Mucosa of stomach (tissue), 1 donor: ENCODE measurements around the gene IRGQ.

Experiments
- H3K27me3 ChIP-seq: one replicate; pipeline ENCODE4 v1.7.0; 2013; ENCODE audit warnings: mild to moderate bottlenecking, low read length; ENCODE audit not compliant: control insufficient read depth, insufficient read depth
- H3K36me3 ChIP-seq: one replicate; pipeline ENCODE4 v1.7.0; 2013; ENCODE audit warnings: low read length; ENCODE audit not compliant: control insufficient read depth, insufficient read depth
- H3K4me1 ChIP-seq: one replicate; pipeline ENCODE4 v1.7.0; 2013; ENCODE audit warnings: mild to moderate bottlenecking, low read length; ENCODE audit not compliant: control insufficient read depth, insufficient read depth
- H3K4me3 ChIP-seq: one replicate; pipeline ENCODE4 v1.7.0; 2013; ENCODE audit warnings: low read length
- H3K9ac ChIP-seq: one replicate; pipeline ENCODE4 v1.7.0; 2013; ENCODE audit warnings: mild to moderate bottlenecking, low read length, moderate library complexity
- H3K9me3 ChIP-seq: one replicate; pipeline ENCODE4 v1.7.0; 2013; ENCODE audit warnings: mild to moderate bottlenecking, low read length, moderate library complexity; ENCODE audit not compliant: control insufficient read depth
- donor health status: Pancreatic carcinoma.

IRGQ gene

GRCh38 chr19:43622070-43622469, 26.1 kb upstream of the IRGQ start:
- H3K4me1 ChIP-seq = peaks cover 13% of the 10 kb centered on the region
- H3K9me3 ChIP-seq = no peaks in the 10 kb centered on the region
- H3K36me3 ChIP-seq = no peaks in the 10 kb centered on the region
- no peak overlapping the region for H3K9ac ChIP-seq
- H3K4me3 ChIP-seq = no peak overlapping the region
- no peaks in the 10 kb centered on the region for H3K27me3 ChIP-seq

- Histone ChIP-seq H3K4me3 (peak overlapping the region; percentile 56), H3K4me1 (peaks cover 13% of the 10 kb centered on the region), H3K9ac (peak overlapping the region; percentile 72), H3K9me3 (no peaks in the 10 kb centered on the region), H3K27me3 (no peaks in the 10 kb centered on the region), H3K36me3 (no peaks in the 10 kb centered on the region)
Measured at GRCh38 chr19:43620061-43621001, 24.4 kb upstream of the IRGQ start.

GRCh38 chr19:43619262-43620060, 23.5 kb upstream of the IRGQ start, which contains the start of gene ZNF428:
Gene ZNF428, minus strand, starts transcription at chr19:43619629. Its CDS starts 5,325 bp downstream, at chr19:43614304.
- H3K4me3 ChIP-seq = peak within 1 kb of the TSS; percentile 56
- H3K9me3 ChIP-seq = no peaks in the 10 kb centered on the region
- H3K27me3 ChIP-seq = no peaks in the 10 kb centered on the region
- H3K36me3 ChIP-seq = no peaks in the 10 kb centered on the region
- H3K9ac ChIP-seq = peak within 1 kb of the TSS; percentile 72
- peaks cover 13% of the 10 kb centered on the region for H3K4me1 ChIP-seq

- no peaks in the 10 kb centered on the region for H3K27me3 ChIP-seq
- H3K9ac ChIP-seq = peak overlapping the region; percentile 72
- no peaks in the 10 kb centered on the region for H3K9me3 ChIP-seq
- H3K4me3 ChIP-seq = peak overlapping the region; percentile 56
- H3K36me3 ChIP-seq = no peaks in the 10 kb centered on the region
- peaks cover 13% of the 10 kb centered on the region for H3K4me1 ChIP-seq
Measured at GRCh38 chr19:43618921-43619261, 23.0 kb upstream of the IRGQ start.

- H3K4me1 ChIP-seq = peaks cover 13% of the 10 kb centered on the region
- no peak overlapping the region for H3K4me3 ChIP-seq
- H3K36me3 ChIP-seq = no peaks in the 10 kb centered on the region
- no peaks in the 10 kb centered on the region for H3K9me3 ChIP-seq
- no peak overlapping the region for H3K9ac ChIP-seq
- H3K27me3 ChIP-seq = no peaks in the 10 kb centered on the region
Measured at GRCh38 chr19:43616954-43617353, 21.0 kb upstream of the IRGQ start.

GRCh38 chr19:43616306-43616705, 20.4 kb upstream of the IRGQ start:
- Histone ChIP-seq H3K9ac (no peak overlapping the region), H3K4me1 (peaks cover 13% of the 10 kb centered on the region), H3K36me3 (no peaks in the 10 kb centered on the region), H3K4me3 (no peak overlapping the region), H3K27me3 (no peaks in the 10 kb centered on the region), H3K9me3 (no peaks in the 10 kb centered on the region)

GRCh38 chr19:43612374-43612773, 16.4 kb upstream of the IRGQ start:
- no peaks in the 10 kb centered on the region for H3K9me3 ChIP-seq
- no peaks in the 10 kb centered on the region for H3K27me3 ChIP-seq
- H3K9ac ChIP-seq = no peak overlapping the region
- no peak overlapping the region for H3K4me3 ChIP-seq
- no peaks in the 10 kb centered on the region for H3K36me3 ChIP-seq
- H3K4me1 ChIP-seq = no peaks in the 10 kb centered on the region

GRCh38 chr19:43611788-43612187, 15.9 kb upstream of the IRGQ start, which contains the start of gene SRRM5:
Gene SRRM5, plus strand, starts transcription at chr19:43612088. Its CDS starts 34 bp downstream, at chr19:43612122.
- Histone ChIP-seq H3K27me3 (no peaks in the 10 kb centered on the region), H3K36me3 (no peaks in the 10 kb centered on the region), H3K4me1 (no peaks in the 10 kb centered on the region), H3K9me3 (no peaks in the 10 kb centered on the region), H3K9ac (no peak within 1 kb of the TSS), H3K4me3 (no peak within 1 kb of the TSS)

GRCh38 chr19:43610493-43610892, 14.6 kb upstream of the IRGQ start:
- no peaks in the 10 kb centered on the region for H3K27me3 ChIP-seq
- H3K9me3 ChIP-seq = no peaks in the 10 kb centered on the region
- H3K4me1 ChIP-seq = no peaks in the 10 kb centered on the region
- H3K4me3 ChIP-seq = no peak overlapping the region
- no peaks in the 10 kb centered on the region for H3K36me3 ChIP-seq
- H3K9ac ChIP-seq = no peak overlapping the region

- no peaks in the 10 kb centered on the region for H3K4me1 ChIP-seq
- no peaks in the 10 kb centered on the region for H3K36me3 ChIP-seq
- H3K9me3 ChIP-seq = no peaks in the 10 kb centered on the region
- H3K4me3 ChIP-seq = no peak overlapping the region
- no peaks in the 10 kb centered on the region for H3K27me3 ChIP-seq
- H3K9ac ChIP-seq = no peak overlapping the region
Measured at GRCh38 chr19:43609872-43610271, 13.9 kb upstream of the IRGQ start.

- Histone ChIP-seq H3K36me3 (no peaks in the 10 kb centered on the region), H3K9me3 (no peaks in the 10 kb centered on the region), H3K27me3 (no peaks in the 10 kb centered on the region), H3K4me1 (no peaks in the 10 kb centered on the region), H3K4me3 (no peak overlapping the region), H3K9ac (no peak overlapping the region)
Measured at GRCh38 chr19:43607238-43608205, 11.6 kb upstream of the IRGQ start.
